ENCODE measurements around the gene SNRNP35.

- no peak for TF ChIP-seq POLR2AphosphoS5 (IDR thresholded peaks at IDR 0.05; ENCODE audit: insufficient read depth in 1 of 2, low read depth in 1 of 2)
- TF ChIP-seq, protein P1, sequence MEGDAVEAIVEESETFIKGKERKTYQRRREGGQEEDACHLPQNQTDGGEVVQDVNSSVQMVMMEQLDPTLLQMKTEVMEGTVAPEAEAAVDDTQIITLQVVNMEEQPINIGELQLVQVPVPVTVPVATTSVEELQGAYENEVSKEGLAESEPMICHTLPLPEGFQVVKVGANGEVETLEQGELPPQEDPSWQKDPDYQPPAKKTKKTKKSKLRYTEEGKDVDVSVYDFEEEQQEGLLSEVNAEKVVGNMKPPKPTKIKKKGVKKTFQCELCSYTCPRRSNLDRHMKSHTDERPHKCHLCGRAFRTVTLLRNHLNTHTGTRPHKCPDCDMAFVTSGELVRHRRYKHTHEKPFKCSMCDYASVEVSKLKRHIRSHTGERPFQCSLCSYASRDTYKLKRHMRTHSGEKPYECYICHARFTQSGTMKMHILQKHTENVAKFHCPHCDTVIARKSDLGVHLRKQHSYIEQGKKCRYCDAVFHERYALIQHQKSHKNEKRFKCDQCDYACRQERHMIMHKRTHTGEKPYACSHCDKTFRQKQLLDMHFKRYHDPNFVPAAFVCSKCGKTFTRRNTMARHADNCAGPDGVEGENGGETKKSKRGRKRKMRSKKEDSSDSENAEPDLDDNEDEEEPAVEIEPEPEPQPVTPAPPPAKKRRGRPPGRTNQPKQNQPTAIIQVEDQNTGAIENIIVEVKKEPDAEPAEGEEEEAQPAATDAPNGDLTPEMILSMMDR (IDR thresholded peaks at IDR 0.05): no peak
Measured at GRCh38 chr12:123427036-123427769, 30.7 kb upstream of the SNRNP35 start.

Measured in vagina (tissue), 2 donors.